Loucy (cell line): Measurements from ENCODE around the gene FGF14.

Experiments used
- CTCF ChIP-seq: fragments of 200-600 bp; sonication (generic); conservative IDR thresholded peaks from 2 replicates; pipeline ENCODE4 v1.5.1; 2014; ENCODE audit warnings: mild to moderate bottlenecking, antibody characterized with exemption, low read length
- EZH2phosphoT487 ChIP-seq: fragments of 200-600 bp; IDR thresholded peaks from 2 replicates; pipeline ENCODE4 v1.6.1; 2018; ENCODE audit warnings: antibody characterized with exemption, mild to moderate bottlenecking, moderate library complexity, borderline replicate concordance

- TF ChIP-seq CTCF (no peak), EZH2phosphoT487 (no peak)
Measured at GRCh38 chr13:101925731-101926130, 476.1 kb downstream of the FGF14 start.
